AG10803 (cell line): ENCODE data around the gene GSDMA.
"Not testable (repeated sequence)": the region's sequence is repeated elsewhere in the genome, so short reads cannot be mapped to it uniquely, and the experiment has no call there.

ENCODE experiments used
- DNase-seq: peaks from one replicate; pipeline ENCODE4 v3.0.0; 2010; ENCODE audit warnings: low read depth
- H3K4me3 ChIP-seq: 2 replicates; pipeline ENCODE4 v1.5.1; 2011; ENCODE audit warnings: mild to moderate bottlenecking, low read length, control low read depth
- CTCF ChIP-seq: conservative IDR thresholded peaks from 2 replicates; pipeline ENCODE4 v1.5.1; 2011; ENCODE audit warnings: mild to moderate bottlenecking, low read length, control low read depth, inconsistent platforms

GSDMA gene

GRCh38 chr17:39999067-39999466 lies 36.3 kb downstream of the GSDMA start:
- no peak for DNase-seq
- H3K4me3 ChIP-seq, result no peak overlapping the region
- no peak for TF ChIP-seq CTCF

- no peak for TF ChIP-seq CTCF
Observed at GRCh38 chr17:40000161-40000560, 37.4 kb downstream of the GSDMA start.

GRCh38 chr17:40001335-40001734 lies 38.5 kb downstream of the GSDMA start:
- not testable (repeated sequence) for DNase-seq, H3K4me3 ChIP-seq

More at GRCh38 chr17:40000161-40000560, 37.4 kb downstream of the GSDMA start:
- H3K4me3 ChIP-seq, result no peak overlapping the region
- no peak for DNase-seq

GRCh38 chr17:40004072-40004471 lies 41.3 kb downstream of the GSDMA start:
- no peak for DNase-seq
- TF ChIP-seq CTCF, result no peak
- no peak overlapping the region for H3K4me3 ChIP-seq

- TF ChIP-seq CTCF, result no peak
- H3K4me3 ChIP-seq, result no peak overlapping the region
- DNase-seq, result no peak
Observed at GRCh38 chr17:40004712-40005111, 41.9 kb downstream of the GSDMA start.

- no peak for DNase-seq
- TF ChIP-seq CTCF, result no peak
Observed at GRCh38 chr17:40005520-40005919, 42.7 kb downstream of the GSDMA start.

GRCh38 chr17:40010946-40011500 lies 48.2 kb downstream of the GSDMA start:
- not testable (repeated sequence) for H3K4me3 ChIP-seq, DNase-seq

More at GRCh38 chr17:40005520-40005919, 42.7 kb downstream of the GSDMA start:
- H3K4me3 ChIP-seq, result no peak overlapping the region

- not testable (repeated sequence) for DNase-seq, H3K4me3 ChIP-seq
Observed at GRCh38 chr17:40012017-40012647, 49.3 kb downstream of the GSDMA start.
